ENCODE measurements around the gene GPATCH2.

GPATCH2 gene

GRCh38 chr1:217622042-217622441 lies 8.8 kb downstream of the GPATCH2 start:
- Histone ChIP-seq H3K27ac (ENCODE audit: low read length) (peak overlapping the region; percentile 91), H3K9ac (ENCODE audit: low read length) (peak overlapping the region; percentile 41), H3K36me3 (replicated peaks; ENCODE audit: low read depth, low read length) (peaks cover 20% of the 10 kb centered on the region), H3K4me3 (ENCODE audit: low read length) (peak overlapping the region; percentile 54), H4K20me1 (ENCODE audit: insufficient read depth, low read length) (no peaks in the 10 kb centered on the region), H3K4me2 (ENCODE audit: low read length) (peak overlapping the region; percentile 69), H3K27me3 (ENCODE audit: low read depth, low read length) (no peaks in the 10 kb centered on the region), H2AFZ (ENCODE audit: low read depth, low read length) (no peak overlapping the region), H3K4me1 (ENCODE audit: low read length) (peaks cover 61% of the 10 kb centered on the region), H3K9me3 (ENCODE audit: insufficient read depth, low read length) (no peaks in the 10 kb centered on the region), H3K79me2 (ENCODE audit: low read length) (peaks cover 65% of the 10 kb centered on the region)
- TF ChIP-seq EZH2phosphoT487 (IDR thresholded peaks at IDR 0.05; ENCODE audit: low read depth) = no peak
- TF ChIP-seq, protein P1, sequence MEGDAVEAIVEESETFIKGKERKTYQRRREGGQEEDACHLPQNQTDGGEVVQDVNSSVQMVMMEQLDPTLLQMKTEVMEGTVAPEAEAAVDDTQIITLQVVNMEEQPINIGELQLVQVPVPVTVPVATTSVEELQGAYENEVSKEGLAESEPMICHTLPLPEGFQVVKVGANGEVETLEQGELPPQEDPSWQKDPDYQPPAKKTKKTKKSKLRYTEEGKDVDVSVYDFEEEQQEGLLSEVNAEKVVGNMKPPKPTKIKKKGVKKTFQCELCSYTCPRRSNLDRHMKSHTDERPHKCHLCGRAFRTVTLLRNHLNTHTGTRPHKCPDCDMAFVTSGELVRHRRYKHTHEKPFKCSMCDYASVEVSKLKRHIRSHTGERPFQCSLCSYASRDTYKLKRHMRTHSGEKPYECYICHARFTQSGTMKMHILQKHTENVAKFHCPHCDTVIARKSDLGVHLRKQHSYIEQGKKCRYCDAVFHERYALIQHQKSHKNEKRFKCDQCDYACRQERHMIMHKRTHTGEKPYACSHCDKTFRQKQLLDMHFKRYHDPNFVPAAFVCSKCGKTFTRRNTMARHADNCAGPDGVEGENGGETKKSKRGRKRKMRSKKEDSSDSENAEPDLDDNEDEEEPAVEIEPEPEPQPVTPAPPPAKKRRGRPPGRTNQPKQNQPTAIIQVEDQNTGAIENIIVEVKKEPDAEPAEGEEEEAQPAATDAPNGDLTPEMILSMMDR (IDR thresholded peaks at IDR 0.05; ENCODE audit: low read depth, low read length) = no peak

- Histone ChIP-seq H3K27ac (ENCODE audit: low read length) (peak overlapping the region; percentile 91), H2AFZ (ENCODE audit: low read depth, low read length) (no peak overlapping the region), H3K4me3 (ENCODE audit: low read length) (peak overlapping the region; percentile 54), H4K20me1 (ENCODE audit: insufficient read depth, low read length) (0 out of 2 replicates have a peak, but pooled peaks cover 3% of the 10 kb centered on the region), H3K4me1 (ENCODE audit: low read length) (peaks cover 60% of the 10 kb centered on the region), H3K79me2 (ENCODE audit: low read length) (peaks cover 64% of the 10 kb centered on the region), H3K27me3 (ENCODE audit: low read depth, low read length) (no peaks in the 10 kb centered on the region), H3K36me3 (replicated peaks; ENCODE audit: low read depth, low read length) (peaks cover 27% of the 10 kb centered on the region), H3K4me2 (ENCODE audit: low read length) (peak overlapping the region; percentile 69), H3K9me3 (ENCODE audit: insufficient read depth, low read length) (no peaks in the 10 kb centered on the region), H3K9ac (ENCODE audit: low read length) (peak overlapping the region; percentile 41)
- TF ChIP-seq EZH2phosphoT487 (IDR thresholded peaks at IDR 0.05; ENCODE audit: low read depth) = no peak
- TF ChIP-seq, protein P1 (IDR thresholded peaks at IDR 0.05; ENCODE audit: low read depth, low read length) = no peak
Observed at GRCh38 chr1:217620814-217621213, 10.1 kb downstream of the GPATCH2 start.

DNA sequence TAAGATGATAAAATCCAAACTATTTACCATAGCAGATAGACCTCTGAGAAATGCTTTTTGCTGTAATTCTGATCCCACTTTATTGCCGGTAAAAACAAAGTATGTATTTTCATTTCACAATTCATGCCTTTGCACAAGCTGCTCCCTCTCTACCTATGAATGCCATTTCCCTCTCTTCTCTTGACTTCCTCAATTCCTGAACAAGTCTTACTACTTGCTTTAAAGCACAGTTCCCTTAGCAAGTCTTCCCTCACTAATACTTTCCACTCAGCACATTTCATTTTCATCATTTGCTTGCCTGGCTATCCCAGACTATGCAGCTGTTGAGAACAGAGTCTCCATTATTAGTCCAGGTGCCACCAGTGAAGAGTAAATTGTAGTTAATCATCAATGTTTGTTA lies 13.8 kb downstream of the GPATCH2 start:
- 0 out of 2 replicates have a peak overlapping the region, but pooled peaks have one; percentile 0 for H3K4me2 ChIP-seq (ENCODE audit: low read length)
- peaks cover 32% of the 10 kb centered on the region for H3K36me3 ChIP-seq (replicated peaks; ENCODE audit: low read depth, low read length)
- no peak overlapping the region for H3K9ac ChIP-seq (ENCODE audit: low read length)
- no peak overlapping the region for H2AFZ ChIP-seq (ENCODE audit: low read depth, low read length)
- no peaks in the 10 kb centered on the region for H3K27me3 ChIP-seq (ENCODE audit: low read depth, low read length)
- no peak overlapping the region for H3K27ac ChIP-seq (ENCODE audit: low read length)
- TF ChIP-seq, protein P1 (IDR thresholded peaks at IDR 0.05; ENCODE audit: low read depth, low read length) = no peak
- no peak for TF ChIP-seq EZH2phosphoT487 (IDR thresholded peaks at IDR 0.05; ENCODE audit: low read depth)
- no peak overlapping the region for H3K4me3 ChIP-seq (ENCODE audit: low read length)
- H3K4me1 ChIP-seq (ENCODE audit: low read length) = peaks cover 39% of the 10 kb centered on the region
- H4K20me1 ChIP-seq (ENCODE audit: insufficient read depth, low read length) = 0 out of 2 replicates have a peak, but pooled peaks cover 3% of the 10 kb centered on the region
- peaks cover 31% of the 10 kb centered on the region for H3K79me2 ChIP-seq (ENCODE audit: low read length)
- no peaks in the 10 kb centered on the region for H3K9me3 ChIP-seq (ENCODE audit: insufficient read depth, low read length)

- Histone ChIP-seq H3K27me3 (ENCODE audit: low read depth, low read length) (no peaks in the 10 kb centered on the region), H3K79me2 (ENCODE audit: low read length) (peaks cover 13% of the 10 kb centered on the region), H3K27ac (ENCODE audit: low read length) (no peak overlapping the region), H3K9ac (ENCODE audit: low read length) (no peak overlapping the region), H2AFZ (ENCODE audit: low read depth, low read length) (no peak overlapping the region), H3K36me3 (replicated peaks; ENCODE audit: low read depth, low read length) (peaks cover 36% of the 10 kb centered on the region), H3K4me1 (ENCODE audit: low read length) (peaks cover 16% of the 10 kb centered on the region), H3K9me3 (ENCODE audit: insufficient read depth, low read length) (no peaks in the 10 kb centered on the region), H3K4me3 (ENCODE audit: low read length) (no peak overlapping the region), H4K20me1 (ENCODE audit: insufficient read depth, low read length) (0 out of 2 replicates have a peak, but pooled peaks cover 7% of the 10 kb centered on the region), H3K4me2 (ENCODE audit: low read length) (no peak overlapping the region)
- TF ChIP-seq EZH2phosphoT487 (IDR thresholded peaks at IDR 0.05; ENCODE audit: low read depth) = no peak
- TF ChIP-seq, protein P1 (IDR thresholded peaks at IDR 0.05; ENCODE audit: low read depth, low read length) = no peak
Observed at GRCh38 chr1:217614200-217614712, 16.6 kb downstream of the GPATCH2 start.

Data from OCI-LY3 (cell line).